Germinal center (tissue), 1 donor: ENCODE results near the gene TFF2.

Experiments used
- DNase-seq: peaks from one replicate; pipeline ENCODE4 v3.0.0; 2012; ENCODE audit warnings: mixed read lengths, low spot score

The TFF2 gene

GRCh38 chr21:42346866-42347600 is 3.8 kb downstream of the TFF2 start:
- DNase-seq: no peak

GRCh38 chr21:42346441-42346840 is 4.4 kb downstream of the TFF2 start:
- DNase-seq: no peak

- no peak for DNase-seq
Observed at GRCh38 chr21:42344631-42345030, 6.2 kb downstream of the TFF2 start.

- DNase-seq: no peak
Observed at GRCh38 chr21:42343963-42344510, 6.8 kb downstream of the TFF2 start.

GRCh38 chr21:42343556-42343955 is 7.2 kb downstream of the TFF2 start:
- DNase-seq: no peak

GRCh38 chr21:42343101-42343500 is 7.7 kb downstream of the TFF2 start:
- DNase-seq: no peak

GRCh38 chr21:42341776-42342542 is 8.8 kb downstream of the TFF2 start:
- DNase-seq: no peak

- no peak for DNase-seq
Observed at GRCh38 chr21:42340187-42341050, 10.4 kb downstream of the TFF2 start.

- no peak for DNase-seq
Observed at GRCh38 chr21:42338729-42339715, 11.8 kb downstream of the TFF2 start.

GRCh38 chr21:42337830-42338728 is 12.7 kb downstream of the TFF2 start:
- peak; percentile 54 for DNase-seq

- no peak for DNase-seq
Observed at GRCh38 chr21:42337276-42337675, 13.5 kb downstream of the TFF2 start.

GRCh38 chr21:42336054-42336453 is 14.7 kb downstream of the TFF2 start:
- DNase-seq: no peak

GRCh38 chr21:42332557-42333317 is 18.1 kb downstream of the TFF2 start:
- no peak for DNase-seq

GRCh38 chr21:42331660-42332059 is 19.1 kb downstream of the TFF2 start:
- DNase-seq: no peak

GRCh38 chr21:42330380-42331371 is 20.1 kb downstream of the TFF2 start:
- no peak for DNase-seq

GRCh38 chr21:42324896-42325295 is 25.9 kb downstream of the TFF2 start:
- no peak for DNase-seq

GRCh38 chr21:42321845-42322244 is 28.9 kb downstream of the TFF2 start:
- no peak for DNase-seq

- DNase-seq: no peak
Observed at GRCh38 chr21:42321231-42321630, 29.6 kb downstream of the TFF2 start.
